HUES48 (cell line): ENCODE measurements around the gene NELFCD.

Experiments used
- H3K27ac ChIP-seq: one replicate; pipeline ENCODE4 v1.7.0; 2013; ENCODE audit warnings: low read depth, low read length, inconsistent platforms
- H3K27me3 ChIP-seq: 2 replicates; pipeline ENCODE4 v1.6.1; 2013; ENCODE audit warnings: mild to moderate bottlenecking, low read length; ENCODE audit not compliant: control insufficient read depth, insufficient read depth
- H3K36me3 ChIP-seq: 2 replicates; pipeline ENCODE4 v1.6.1; 2013; ENCODE audit warnings: low read length; ENCODE audit not compliant: control insufficient read depth, insufficient read depth
- H3K4me1 ChIP-seq: 2 replicates; pipeline ENCODE4 v1.6.1; 2013; ENCODE audit warnings: mild to moderate bottlenecking, low read length; ENCODE audit not compliant: control insufficient read depth, insufficient read depth
- H3K4me3 ChIP-seq: 2 replicates; pipeline ENCODE4 v1.5.1; 2013; ENCODE audit warnings: mild to moderate bottlenecking, low read depth, low read length
- H3K9ac ChIP-seq: 2 replicates; pipeline ENCODE4 v1.6.1; 2013; ENCODE audit warnings: mild to moderate bottlenecking, low read depth, low read length, moderate library complexity
- H3K9me3 ChIP-seq: 2 replicates; pipeline ENCODE4 v1.6.1; 2013; ENCODE audit warnings: low read length; ENCODE audit not compliant: control insufficient read depth, insufficient read depth

Gene NELFCD

GRCh38 chr20:58997141-58997770 lies 16.2 kb downstream of the NELFCD start:
- Histone ChIP-seq H3K36me3 (peaks cover 58% of the 10 kb centered on the region), H3K4me1 (no peaks in the 10 kb centered on the region), H3K4me3 (no peak overlapping the region), H3K27ac (no peak overlapping the region), H3K27me3 (no peaks in the 10 kb centered on the region), H3K9me3 (no peaks in the 10 kb centered on the region), H3K9ac (no peak overlapping the region)

DNA sequence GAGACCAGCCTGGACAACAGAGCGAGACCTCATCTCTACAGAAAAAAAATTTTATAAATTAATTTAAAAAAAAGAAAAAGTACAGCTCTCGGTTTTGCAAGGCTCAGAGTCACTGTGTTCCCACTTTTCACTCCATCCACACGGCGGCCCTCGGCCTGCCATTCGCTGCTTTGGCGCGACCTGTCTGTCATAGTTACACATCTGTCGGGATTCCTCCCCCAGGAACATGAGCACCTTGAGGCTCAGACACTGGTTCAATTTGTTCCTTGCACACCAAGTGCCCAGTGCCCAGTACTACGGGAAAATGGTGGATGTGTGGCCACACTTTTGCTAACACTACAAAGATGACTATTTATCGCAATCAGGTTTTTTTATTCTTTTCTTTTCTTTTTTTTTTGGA lies 17.6 kb downstream of the NELFCD start:
- peaks cover 44% of the 10 kb centered on the region for H3K36me3 ChIP-seq

GRCh38 chr20:59000326-59000725 lies 19.3 kb downstream of the NELFCD start:
- H3K9me3 ChIP-seq: no peaks in the 10 kb centered on the region
- H3K4me3 ChIP-seq: no peak overlapping the region
- H3K9ac ChIP-seq: no peak overlapping the region
- H3K4me1 ChIP-seq: no peaks in the 10 kb centered on the region
- H3K36me3 ChIP-seq: peaks cover 27% of the 10 kb centered on the region
- H3K27me3 ChIP-seq: no peaks in the 10 kb centered on the region
- H3K27ac ChIP-seq: no peak overlapping the region

More for the DNA sequence above, 17.6 kb downstream of the NELFCD start:
- Histone ChIP-seq H3K4me3 (no peak overlapping the region), H3K9ac (no peak overlapping the region), H3K4me1 (no peaks in the 10 kb centered on the region), H3K27me3 (no peaks in the 10 kb centered on the region), H3K27ac (no peak overlapping the region), H3K9me3 (no peaks in the 10 kb centered on the region)

GRCh38 chr20:59001068-59001448 lies 20.0 kb downstream of the NELFCD start:
- Histone ChIP-seq H3K4me1 (no peaks in the 10 kb centered on the region), H3K9me3 (no peaks in the 10 kb centered on the region), H3K9ac (no peak overlapping the region), H3K27ac (no peak overlapping the region), H3K27me3 (no peaks in the 10 kb centered on the region), H3K36me3 (peaks cover 20% of the 10 kb centered on the region), H3K4me3 (no peak overlapping the region)

- Histone ChIP-seq H3K27me3 (no peaks in the 10 kb centered on the region), H3K4me3 (no peak overlapping the region), H3K4me1 (peaks cover 5% of the 10 kb centered on the region; the same call in 1 of the 2 replicates), H3K27ac (no peak overlapping the region), H3K36me3 (peaks cover 14% of the 10 kb centered on the region; the same call in 1 of the 2 replicates), H3K9me3 (no peaks in the 10 kb centered on the region), H3K9ac (no peak overlapping the region)
Observed at GRCh38 chr20:59001449-59002171, 20.6 kb downstream of the NELFCD start.

GRCh38 chr20:59002388-59002787 lies 21.3 kb downstream of the NELFCD start:
- Histone ChIP-seq H3K27ac (no peak overlapping the region), H3K36me3 (0 out of 2 replicates have a peak, but pooled peaks cover 8% of the 10 kb centered on the region), H3K9me3 (no peaks in the 10 kb centered on the region), H3K4me3 (no peak overlapping the region), H3K9ac (no peak overlapping the region), H3K27me3 (peaks cover under 1% of the 10 kb centered on the region; the same call in 1 of the 2 replicates), H3K4me1 (peaks cover 7% of the 10 kb centered on the region; the same call in 1 of the 2 replicates)

DNA sequence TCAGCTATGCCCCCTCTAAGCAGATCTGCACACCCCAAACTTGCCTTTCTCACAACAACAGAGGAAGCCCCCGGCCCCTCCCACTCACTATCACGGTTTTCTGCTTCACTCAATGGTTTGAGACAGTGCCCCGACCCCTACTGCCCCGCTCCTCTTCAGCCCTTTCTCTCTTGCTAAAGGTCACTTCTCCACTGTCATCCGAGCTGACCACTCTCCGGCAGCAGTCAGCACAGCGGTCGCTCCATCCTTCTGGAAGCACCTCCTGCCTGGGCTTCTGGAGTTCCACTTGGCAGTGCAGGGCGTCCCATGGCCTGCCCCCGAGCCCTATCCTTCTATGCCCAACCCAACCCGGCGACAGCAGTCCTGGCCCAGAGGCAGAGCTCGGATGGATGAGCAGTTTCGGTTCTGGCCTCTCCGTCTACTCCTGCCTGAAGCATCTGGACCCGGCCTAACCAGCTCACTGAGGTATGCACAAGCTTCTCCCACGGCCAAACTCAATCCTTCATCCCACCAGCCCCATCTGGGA lies 21.9 kb downstream of the NELFCD start:
- Histone ChIP-seq H3K36me3 (0 out of 2 replicates have a peak, but pooled peaks cover 4% of the 10 kb centered on the region), H3K9me3 (no peaks in the 10 kb centered on the region), H3K4me3 (no peak overlapping the region), H3K9ac (no peak overlapping the region), H3K27me3 (peaks cover 6% of the 10 kb centered on the region; the same call in 1 of the 2 replicates), H3K4me1 (peaks cover 11% of the 10 kb centered on the region), H3K27ac (no peak overlapping the region)

GRCh38 chr20:59003836-59004492 lies 22.9 kb downstream of the NELFCD start:
- Histone ChIP-seq H3K9ac (no peak overlapping the region), H3K27me3 (peaks cover 16% of the 10 kb centered on the region), H3K36me3 (0 out of 2 replicates have a peak, but pooled peaks cover 4% of the 10 kb centered on the region), H3K27ac (no peak overlapping the region), H3K9me3 (no peaks in the 10 kb centered on the region), H3K4me3 (no peak overlapping the region), H3K4me1 (peaks cover 11% of the 10 kb centered on the region)

DNA sequence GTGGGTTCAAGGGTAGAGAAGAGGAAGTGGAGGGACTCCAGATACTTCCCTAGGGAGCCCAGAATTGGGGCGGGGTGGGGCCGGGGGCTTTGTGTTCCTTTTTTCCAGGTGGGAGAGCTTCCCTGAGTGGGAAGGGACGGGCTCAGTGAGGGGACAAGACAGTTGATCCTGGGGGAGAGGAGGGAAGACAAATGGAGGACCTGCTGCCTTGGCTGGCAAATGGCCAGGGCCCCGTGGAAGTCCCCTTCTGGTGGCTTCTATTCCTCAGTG lies 23.4 kb downstream of the NELFCD start:
- Histone ChIP-seq H3K9me3 (no peaks in the 10 kb centered on the region), H3K4me1 (peaks cover 11% of the 10 kb centered on the region), H3K9ac (no peak overlapping the region), H3K27ac (no peak overlapping the region), H3K27me3 (peaks cover 20% of the 10 kb centered on the region), H3K36me3 (0 out of 2 replicates have a peak, but pooled peaks cover 4% of the 10 kb centered on the region), H3K4me3 (no peak overlapping the region)

DNA sequence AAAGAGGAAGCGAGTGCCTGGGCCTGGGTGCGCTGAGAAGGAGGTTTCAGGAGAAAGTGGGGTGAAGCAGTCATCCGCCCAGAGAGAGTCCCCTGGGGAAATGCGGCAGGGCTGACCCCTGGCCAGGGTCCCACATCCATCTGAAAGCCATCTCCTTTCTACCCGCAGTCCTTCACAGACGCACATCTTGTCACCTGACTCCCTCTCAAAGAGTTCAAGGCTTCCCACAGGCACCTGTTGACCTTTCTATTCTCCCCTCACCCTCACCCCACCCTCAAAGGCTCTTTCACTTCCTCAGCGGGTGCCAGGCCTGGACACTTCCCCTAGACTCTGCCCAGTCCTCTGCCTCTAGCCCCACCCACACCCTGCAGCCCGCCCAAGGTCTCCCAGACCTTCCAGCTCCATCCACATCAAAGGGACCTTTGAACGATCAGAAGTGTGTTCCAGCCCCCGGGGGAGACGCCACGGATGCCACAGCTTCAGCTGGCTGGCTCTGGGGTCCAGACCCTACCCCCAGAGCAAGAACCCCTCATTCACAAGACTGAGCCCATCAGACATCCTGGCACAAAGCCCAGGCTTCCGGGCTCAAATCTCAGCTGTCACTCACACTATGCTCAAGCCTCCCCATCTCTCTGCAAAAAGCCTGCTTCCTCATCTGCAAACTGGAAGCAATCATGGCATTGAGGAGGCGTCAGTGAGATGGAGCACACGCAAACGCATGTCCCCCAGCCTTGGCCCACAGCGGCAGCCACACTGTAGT lies 23.9 kb downstream of the NELFCD start:
- Histone ChIP-seq H3K36me3 (0 out of 2 replicates have a peak, but pooled peaks cover 4% of the 10 kb centered on the region), H3K4me1 (peaks cover 11% of the 10 kb centered on the region), H3K9me3 (no peaks in the 10 kb centered on the region), H3K9ac (no peak overlapping the region), H3K4me3 (no peak overlapping the region), H3K27me3 (peaks cover 20% of the 10 kb centered on the region), H3K27ac (no peak overlapping the region)
